ENCODE data around the gene ADGRG2. TPM values are rescaled to one million over a fixed set of nuclear protein-coding genes. Genes with fewer than 3 reads are reported as not detected.
A peak's percentile ranks its signal among the peaks of the same experiment; 100 is the strongest.

The ADGRG2 gene
- total and polyA plus RNA-seq, 2 of the 13 experiments (the other 11 are each of a cell fraction or from before 2014, with no cell fraction given), result not detected

- TF ChIP-seq ZNF547 (CRISPR knock-in tag; IDR thresholded peaks at IDR 0.05) (no peak), ARID2 (CRISPR knock-in tag; IDR thresholded peaks at IDR 0.05; ENCODE audit: borderline replicate concordance) (no peak), SCMH1 (CRISPR knock-in tag; IDR thresholded peaks at IDR 0.05; ENCODE audit: borderline replicate concordance) (no peak), SNAPC2 (CRISPR knock-in tag; IDR thresholded peaks at IDR 0.05) (no peak), MLLT10 (CRISPR knock-in tag; IDR thresholded peaks at IDR 0.05) (no peak), PHB2 (IDR thresholded peaks at IDR 0.05; ENCODE audit: partially characterized antibody) (no peak), GPBP1L1 (CRISPR knock-in tag; IDR thresholded peaks at IDR 0.05) (no peak), KDM1A (CRISPR knock-in tag; IDR thresholded peaks at IDR 0.05) (no peak), MAFK (conservative IDR thresholded peaks at IDR 0.05 in 1 of 2, IDR thresholded peaks at IDR 0.05 in 1 of 2; ENCODE audit: low read length in 2 of 2) (peak in 1 of 2 experiments; percentile 57; a peak in 2 of 4 replicates)
- TF ChIP-seq, protein P1, sequence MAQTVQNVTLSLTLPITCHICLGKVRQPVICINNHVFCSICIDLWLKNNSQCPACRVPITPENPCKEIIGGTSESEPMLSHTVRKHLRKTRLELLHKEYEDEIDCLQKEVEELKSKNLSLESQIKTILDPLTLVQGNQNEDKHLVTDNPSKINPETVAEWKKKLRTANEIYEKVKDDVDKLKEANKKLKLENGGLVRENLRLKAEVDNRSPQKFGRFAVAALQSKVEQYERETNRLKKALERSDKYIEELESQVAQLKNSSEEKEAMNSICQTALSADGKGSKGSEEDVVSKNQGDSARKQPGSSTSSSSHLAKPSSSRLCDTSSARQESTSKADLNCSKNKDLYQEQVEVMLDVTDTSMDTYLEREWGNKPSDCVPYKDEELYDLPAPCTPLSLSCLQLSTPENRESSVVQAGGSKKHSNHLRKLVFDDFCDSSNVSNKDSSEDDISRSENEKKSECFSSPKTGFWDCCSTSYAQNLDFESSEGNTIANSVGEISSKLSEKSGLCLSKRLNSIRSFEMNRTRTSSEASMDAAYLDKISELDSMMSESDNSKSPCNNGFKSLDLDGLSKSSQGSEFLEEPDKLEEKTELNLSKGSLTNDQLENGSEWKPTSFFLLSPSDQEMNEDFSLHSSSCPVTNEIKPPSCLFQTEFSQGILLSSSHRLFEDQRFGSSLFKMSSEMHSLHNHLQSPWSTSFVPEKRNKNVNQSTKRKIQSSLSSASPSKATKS (CRISPR knock-in tag; IDR thresholded peaks at IDR 0.05), result no peak
- TF ChIP-seq, protein P2, sequence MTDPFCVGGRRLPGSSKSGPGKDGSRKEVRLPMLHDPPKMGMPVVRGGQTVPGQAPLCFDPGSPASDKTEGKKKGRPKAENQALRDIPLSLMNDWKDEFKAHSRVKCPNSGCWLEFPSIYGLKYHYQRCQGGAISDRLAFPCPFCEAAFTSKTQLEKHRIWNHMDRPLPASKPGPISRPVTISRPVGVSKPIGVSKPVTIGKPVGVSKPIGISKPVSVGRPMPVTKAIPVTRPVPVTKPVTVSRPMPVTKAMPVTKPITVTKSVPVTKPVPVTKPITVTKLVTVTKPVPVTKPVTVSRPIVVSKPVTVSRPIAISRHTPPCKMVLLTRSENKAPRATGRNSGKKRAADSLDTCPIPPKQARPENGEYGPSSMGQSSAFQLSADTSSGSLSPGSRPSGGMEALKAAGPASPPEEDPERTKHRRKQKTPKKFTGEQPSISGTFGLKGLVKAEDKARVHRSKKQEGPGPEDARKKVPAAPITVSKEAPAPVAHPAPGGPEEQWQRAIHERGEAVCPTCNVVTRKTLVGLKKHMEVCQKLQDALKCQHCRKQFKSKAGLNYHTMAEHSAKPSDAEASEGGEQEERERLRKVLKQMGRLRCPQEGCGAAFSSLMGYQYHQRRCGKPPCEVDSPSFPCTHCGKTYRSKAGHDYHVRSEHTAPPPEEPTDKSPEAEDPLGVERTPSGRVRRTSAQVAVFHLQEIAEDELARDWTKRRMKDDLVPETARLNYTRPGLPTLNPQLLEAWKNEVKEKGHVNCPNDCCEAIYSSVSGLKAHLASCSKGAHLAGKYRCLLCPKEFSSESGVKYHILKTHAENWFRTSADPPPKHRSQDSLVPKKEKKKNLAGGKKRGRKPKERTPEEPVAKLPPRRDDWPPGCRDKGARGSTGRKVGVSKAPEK (CRISPR knock-in tag; IDR thresholded peaks at IDR 0.05; ENCODE audit: borderline replicate concordance), result no peak
- TF ChIP-seq, protein P3, sequence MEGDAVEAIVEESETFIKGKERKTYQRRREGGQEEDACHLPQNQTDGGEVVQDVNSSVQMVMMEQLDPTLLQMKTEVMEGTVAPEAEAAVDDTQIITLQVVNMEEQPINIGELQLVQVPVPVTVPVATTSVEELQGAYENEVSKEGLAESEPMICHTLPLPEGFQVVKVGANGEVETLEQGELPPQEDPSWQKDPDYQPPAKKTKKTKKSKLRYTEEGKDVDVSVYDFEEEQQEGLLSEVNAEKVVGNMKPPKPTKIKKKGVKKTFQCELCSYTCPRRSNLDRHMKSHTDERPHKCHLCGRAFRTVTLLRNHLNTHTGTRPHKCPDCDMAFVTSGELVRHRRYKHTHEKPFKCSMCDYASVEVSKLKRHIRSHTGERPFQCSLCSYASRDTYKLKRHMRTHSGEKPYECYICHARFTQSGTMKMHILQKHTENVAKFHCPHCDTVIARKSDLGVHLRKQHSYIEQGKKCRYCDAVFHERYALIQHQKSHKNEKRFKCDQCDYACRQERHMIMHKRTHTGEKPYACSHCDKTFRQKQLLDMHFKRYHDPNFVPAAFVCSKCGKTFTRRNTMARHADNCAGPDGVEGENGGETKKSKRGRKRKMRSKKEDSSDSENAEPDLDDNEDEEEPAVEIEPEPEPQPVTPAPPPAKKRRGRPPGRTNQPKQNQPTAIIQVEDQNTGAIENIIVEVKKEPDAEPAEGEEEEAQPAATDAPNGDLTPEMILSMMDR (CRISPR knock-in tag; IDR thresholded peaks at IDR 0.05), result peak; percentile 25
- DNase-seq (ENCODE audit: low spot score) (no peak), ATAC-seq (no peak), FAIRE-seq (no peak)
- H3K9ac ChIP-seq (ENCODE audit: insufficient read depth, low read depth, low read length), result no peak overlapping the region
- no peaks in the 10 kb centered on the region for H3K4me1 ChIP-seq (ENCODE audit: insufficient read depth, low read length)
- no peaks in the 10 kb centered on the region for H3K9me3 ChIP-seq (ENCODE audit: low read length)
- no peak overlapping the region for H3K27ac ChIP-seq (ENCODE audit: extremely low read length, insufficient read depth, low read length)
- H3K4me2 ChIP-seq (ENCODE audit: low read depth, low read length), result no peak overlapping the region
- intact Hi-C loops (cut with micrococcal nuclease; ENCODE audit: unreplicated experiment), result no loop called here
- ChIA-PET POLR2A (no interaction called here), CTCF (ENCODE audit: low intra/inter-chr PET ratio, low total read pairs) (no interaction called here)
- no peaks in the 10 kb centered on the region for H4K20me1 ChIP-seq (ENCODE audit: insufficient read depth, low read length)
- H3K79me2 ChIP-seq (ENCODE audit: insufficient read depth, low read length), result no peaks in the 10 kb centered on the region
- no peaks in the 10 kb centered on the region for H3K36me3 ChIP-seq (replicated peaks in 1 of 2; ENCODE audit: control insufficient read depth in 1 of 2, insufficient read depth in 2 of 2, low read length in 2 of 2)
- no peaks in the 10 kb centered on the region for H3K27me3 ChIP-seq (ENCODE audit: control insufficient read depth in 1 of 2, insufficient read depth in 2 of 2, low read length in 2 of 2)
- in situ Hi-C loops (cut with HindIII; ENCODE audit: extremely low pct_ligation_motif_present, low pct_unique_long_range_greater_than_20kb), result no loop called here
- no CpG with 5 or more reads among the region's 4 CpGs for WGBS (ENCODE audit: low lambda C conversion rate)
- no peak overlapping the region for H3K4me3 ChIP-seq (replicated peaks in 1 of 3; ENCODE audit: insufficient read depth in 1 of 3, low read depth in 2 of 3, low read length in 3 of 3)
- H2AFZ ChIP-seq (ENCODE audit: low read length), result no peak overlapping the region
- no TSS peak for BruUV-seq (replicated peaks)
Observed at GRCh38 chrX:19130628-19131027, 8.4 kb upstream of the ADGRG2 start.

All from HepG2 (cell line).